Measurements from ENCODE around the gene MAP7.
"Not testable (repeated sequence)": the region's sequence is repeated elsewhere in the genome, so short reads cannot be mapped to it uniquely, and the experiment has no call there.

The MAP7 gene

GRCh38 chr6:136550330-136551071 is at the start of gene MAP7:
Gene MAP7 (minus strand): TSS chr6:136550422. CDS start chr6:136550408, 14 bp downstream.
- Mint-ChIP-seq H3K9me3 (no peaks in the 10 kb centered on the region), H3K27me3 (peaks cover 50% of the 10 kb centered on the region), H3K27ac (no peak within 1 kb of the TSS), H3K4me3 (peak within 1 kb of the TSS; percentile 61), H3K36me3 (peaks cover 6% of the 10 kb centered on the region), H3K4me1 (peaks cover 11% of the 10 kb centered on the region)
- CTCF ChIA-PET: interaction anchor here (0.6 to 3.1 kb wide), 6 partner anchors 10 to 242 kb away, joined by 3 to 10 read pairs (median 4); partner anchors contain the start of gene MAP3K5
- peak; percentile 75 for DNase-seq

GRCh38 chr6:136599329-136600011 is 49.2 kb upstream of the MAP7 start:
- Mint-ChIP-seq H3K9me3 (no peaks in the 10 kb centered on the region), H3K4me1 (peaks cover 4% of the 10 kb centered on the region), H3K27ac (no peak overlapping the region), H3K27me3 (no peaks in the 10 kb centered on the region), H3K4me3 (no peak overlapping the region), H3K36me3 (peaks cover 39% of the 10 kb centered on the region)
- CTCF ChIA-PET: interaction anchor here (0.6 to 1.6 kb wide), 2 partner anchors 45 to 193 kb away, joined by 3 read pairs; partner anchors contain the start of gene MAP3K5
- DNase-seq: no peak

- CTCF ChIA-PET: no interaction called here
- Mint-ChIP-seq H3K9me3 (no peaks in the 10 kb centered on the region), H3K4me1 (peaks cover 18% of the 10 kb centered on the region), H3K4me3 (no peak overlapping the region), H3K36me3 (peaks cover 46% of the 10 kb centered on the region), H3K27me3 (no peaks in the 10 kb centered on the region), H3K27ac (no peak overlapping the region)
- DNase-seq: no peak
Measured at GRCh38 chr6:136598048-136598447, 47.8 kb upstream of the MAP7 start.

- Mint-ChIP-seq H3K27me3 (no peaks in the 10 kb centered on the region), H3K36me3 (peaks cover 68% of the 10 kb centered on the region), H3K4me1 (peaks cover 19% of the 10 kb centered on the region), H3K4me3 (no peak overlapping the region), H3K27ac (peak overlapping the region; percentile 71), H3K9me3 (no peaks in the 10 kb centered on the region)
- no peak for DNase-seq
- CTCF ChIA-PET: interaction anchor here (0.6 to 1.7 kb wide), 6 partner anchors 9 to 198 kb away, joined by 3 to 6 read pairs (median 3); partner anchors contain the start of gene MAP3K5
Measured at GRCh38 chr6:136594671-136595070, 44.4 kb upstream of the MAP7 start.

GRCh38 chr6:136593748-136594490 is 43.7 kb upstream of the MAP7 start:
- peak; percentile 52 for DNase-seq
- Mint-ChIP-seq H3K4me3 (no peak overlapping the region), H3K27ac (peak overlapping the region; percentile 71), H3K9me3 (no peaks in the 10 kb centered on the region), H3K4me1 (peaks cover 19% of the 10 kb centered on the region), H3K36me3 (peaks cover 69% of the 10 kb centered on the region), H3K27me3 (no peaks in the 10 kb centered on the region)
- CTCF ChIA-PET: interaction anchor here (0.6 to 1.7 kb wide), 8 partner anchors 8 to 198 kb away, joined by 3 to 6 read pairs (median 3); partner anchors contain the start of gene MAP3K5

- DNase-seq: no peak
- CTCF ChIA-PET: interaction anchor here (1.1 to 1.7 kb wide), 2 partner anchors 54 to 199 kb away, joined by 3 to 6 read pairs; partner anchors contain the start of gene MAP3K5
- peaks cover 74% of the 10 kb centered on the region for H3K36me3 Mint-ChIP-seq
- H3K9me3 Mint-ChIP-seq: no peaks in the 10 kb centered on the region
- H3K4me1 Mint-ChIP-seq: peaks cover 19% of the 10 kb centered on the region
- H3K27ac Mint-ChIP-seq: peak overlapping the region; percentile 71
- no peak overlapping the region for H3K4me3 Mint-ChIP-seq
- no peaks in the 10 kb centered on the region for H3K27me3 Mint-ChIP-seq
Measured at GRCh38 chr6:136592930-136593673, 42.9 kb upstream of the MAP7 start.

- no peaks in the 10 kb centered on the region for H3K27me3 Mint-ChIP-seq
- H3K4me1 Mint-ChIP-seq: peaks cover 19% of the 10 kb centered on the region
- H3K27ac Mint-ChIP-seq: no peak overlapping the region
- H3K4me3 Mint-ChIP-seq: no peak overlapping the region
- no peaks in the 10 kb centered on the region for H3K9me3 Mint-ChIP-seq
- CTCF ChIA-PET: interaction anchor here (0.7 kb wide), 1 partner anchor 35 kb away, joined by 4 read pairs; no protein-coding TSS in a partner anchor
- no peak for DNase-seq
- H3K36me3 Mint-ChIP-seq: peaks cover 72% of the 10 kb centered on the region
Measured at GRCh38 chr6:136591617-136592016, 41.4 kb upstream of the MAP7 start.

- DNase-seq, H3K27me3 Mint-ChIP-seq, H3K27ac Mint-ChIP-seq, H3K9me3 Mint-ChIP-seq, CTCF ChIA-PET, H3K4me3 Mint-ChIP-seq: not testable (repeated sequence)
- H3K4me1 Mint-ChIP-seq: peaks cover 19% of the 10 kb centered on the region
- H3K36me3 Mint-ChIP-seq: peaks cover 67% of the 10 kb centered on the region
Measured at GRCh38 chr6:136590846-136591245, 40.6 kb upstream of the MAP7 start.

GRCh38 chr6:136587527-136587926 is 37.3 kb upstream of the MAP7 start:
- Mint-ChIP-seq H3K27ac (no peak overlapping the region), H3K9me3 (no peaks in the 10 kb centered on the region), H3K36me3 (peaks cover 47% of the 10 kb centered on the region), H3K4me3 (no peak overlapping the region), H3K4me1 (no peaks in the 10 kb centered on the region), H3K27me3 (no peaks in the 10 kb centered on the region)
- CTCF ChIA-PET: no interaction called here
- DNase-seq: no peak

- Mint-ChIP-seq H3K27me3 (no peaks in the 10 kb centered on the region), H3K9me3 (no peaks in the 10 kb centered on the region), H3K36me3 (peaks cover 35% of the 10 kb centered on the region), H3K4me1 (no peaks in the 10 kb centered on the region), H3K27ac (no peak overlapping the region), H3K4me3 (no peak overlapping the region)
- no peak for DNase-seq
- CTCF ChIA-PET: interaction anchor here (0.6 kb wide), 1 partner anchor 8 kb away, joined by 3 read pairs; no protein-coding TSS in a partner anchor
Measured at GRCh38 chr6:136586295-136586694, 36.1 kb upstream of the MAP7 start.

- not testable (repeated sequence) for H3K27ac Mint-ChIP-seq, H3K27me3 Mint-ChIP-seq, DNase-seq, H3K4me3 Mint-ChIP-seq, H3K9me3 Mint-ChIP-seq, H3K4me1 Mint-ChIP-seq
- H3K36me3 Mint-ChIP-seq: peaks cover 32% of the 10 kb centered on the region
- CTCF ChIA-PET: interaction anchor here (0.6 kb wide), 1 partner anchor 9 kb away, joined by 3 read pairs; no protein-coding TSS in a partner anchor
Measured at GRCh38 chr6:136585523-136585922, 35.3 kb upstream of the MAP7 start.

- CTCF ChIA-PET: interaction anchor here (1.2 to 1.8 kb wide), 3 partner anchors 10 to 208 kb away, joined by 3 to 8 read pairs (median 4); partner anchors contain the start of gene MAP3K5
- not testable (repeated sequence) for H3K27me3 Mint-ChIP-seq, H3K4me1 Mint-ChIP-seq, H3K27ac Mint-ChIP-seq, H3K9me3 Mint-ChIP-seq, H3K4me3 Mint-ChIP-seq, DNase-seq
- peaks cover 34% of the 10 kb centered on the region for H3K36me3 Mint-ChIP-seq
Measured at GRCh38 chr6:136584290-136584689, 34.1 kb upstream of the MAP7 start.

- H3K4me1 Mint-ChIP-seq: no peaks in the 10 kb centered on the region
- no peak for DNase-seq
- no peaks in the 10 kb centered on the region for H3K9me3 Mint-ChIP-seq
- H3K27me3 Mint-ChIP-seq: no peaks in the 10 kb centered on the region
- H3K36me3 Mint-ChIP-seq: peaks cover 33% of the 10 kb centered on the region
- H3K27ac Mint-ChIP-seq: no peak overlapping the region
- CTCF ChIA-PET: interaction anchor here (0.6 to 1.8 kb wide), 3 partner anchors 36 to 386 kb away, joined by 3 to 8 read pairs (median 3); partner anchors contain the start of gene MAP3K5
- H3K4me3 Mint-ChIP-seq: no peak overlapping the region
Measured at GRCh38 chr6:136582711-136583471, 32.7 kb upstream of the MAP7 start.

All from activated naive CD4-positive, alpha-beta T cell treated with anti-CD3 and anti-CD28 coated beads, Interleukin-2, amount 10 ng/mL, durations not matched to agents 7 days and 5 days (primary cell).